ENCODE measurements around the gene GALNT2. TPM values are rescaled to one million over a fixed set of nuclear protein-coding genes. Genes with fewer than 3 reads are reported as not detected.

The GALNT2 gene
- total and polyA plus RNA-seq, 7 donors, result 8.4 to 43.8 (median 37.1) TPM

- Histone ChIP-seq H3K36me3 (no peaks in the 10 kb centered on the region), H3K4me1 (peaks cover 0 to 44% (median 29%) of the 10 kb centered on the region in 4 donors), H3K9me3 (no peaks in the 10 kb centered on the region), H3K27me3 (no peaks in the 10 kb centered on the region), H3K4me3 (no peak overlapping the region), H3K27ac (peak overlapping the region; percentile 40 to 58 (median 43))
- TF ChIP-seq EP300 (IDR thresholded peaks at IDR 0.05) (no peak), CTCF (IDR thresholded peaks at IDR 0.05) (no peak), POLR2A (IDR thresholded peaks at IDR 0.05) (no peak), POLR2AphosphoS5 (IDR thresholded peaks at IDR 0.05) (no peak)
- 87 to 90% methylated on average over 15 of the region's 15 CpGs for WGBS, 2 donors
- no peak for DNase-seq
- intact Hi-C loops (cut with DNase I), result no loop called here
These were observed 47.2 kb downstream of the GALNT2 start for GRCh38 chr1:230114237-230114651.

GRCh38 chr1:230117694-230118093, 50.7 kb downstream of the GALNT2 start:
- H3K27ac ChIP-seq, result no peak overlapping the region
- no peak for DNase-seq

GRCh38 chr1:230119340-230119739, 52.3 kb downstream of the GALNT2 start:
- DNase-seq, result no peak
- TF ChIP-seq POLR2A (IDR thresholded peaks at IDR 0.05) (no peak), POLR2AphosphoS5 (IDR thresholded peaks at IDR 0.05) (no peak), EP300 (IDR thresholded peaks at IDR 0.05) (no peak), CTCF (IDR thresholded peaks at IDR 0.05) (no peak)
- peaks cover 0 to 6% (median 2%) of the 10 kb centered on the region in 4 donors for H3K4me1 ChIP-seq
- no peak overlapping the region for H3K4me3 ChIP-seq
- no peaks in the 10 kb centered on the region for H3K36me3 ChIP-seq
- intact Hi-C loops (cut with DNase I), result no loop called here
- H3K9me3 ChIP-seq, result no peaks in the 10 kb centered on the region
- WGBS, 2 donors, result 76 to 87% methylated on average over 6 of the region's 6 CpGs
- no peak overlapping the region for H3K27ac ChIP-seq
- H3K27me3 ChIP-seq, result no peaks in the 10 kb centered on the region

More at GRCh38 chr1:230117694-230118093, 50.7 kb downstream of the GALNT2 start:
- Histone ChIP-seq H3K36me3 (no peaks in the 10 kb centered on the region), H3K4me1 (peaks cover 0 to 9% (median 4%) of the 10 kb centered on the region in 4 donors), H3K9me3 (no peaks in the 10 kb centered on the region), H3K27me3 (no peaks in the 10 kb centered on the region), H3K4me3 (no peak overlapping the region)
- intact Hi-C loops (cut with DNase I), result no loop called here
- TF ChIP-seq EP300 (IDR thresholded peaks at IDR 0.05), result no peak
- no peak for TF ChIP-seq POLR2A (IDR thresholded peaks at IDR 0.05)
- no peak for TF ChIP-seq POLR2AphosphoS5 (IDR thresholded peaks at IDR 0.05)
- TF ChIP-seq CTCF (IDR thresholded peaks at IDR 0.05), result no peak
- WGBS, 2 donors, result 84 to 96% methylated on average over 6 of the region's 6 CpGs

GRCh38 chr1:230120289-230120920, 53.4 kb downstream of the GALNT2 start:
- Histone ChIP-seq H3K4me3 (no peak overlapping the region), H3K4me1 (peaks cover 0 to 16% (median 13%) of the 10 kb centered on the region in 4 donors), H3K36me3 (no peaks in the 10 kb centered on the region), H3K9me3 (no peaks in the 10 kb centered on the region), H3K27ac (no peak overlapping the region), H3K27me3 (no peaks in the 10 kb centered on the region)
- DNase-seq, result no peak
- 93 to 94% methylated on average over 14 of the region's 14 CpGs for WGBS, 2 donors
- TF ChIP-seq POLR2A (IDR thresholded peaks at IDR 0.05), result no peak
- TF ChIP-seq EP300 (IDR thresholded peaks at IDR 0.05), result no peak
- no peak for TF ChIP-seq CTCF (IDR thresholded peaks at IDR 0.05)
- TF ChIP-seq POLR2AphosphoS5 (IDR thresholded peaks at IDR 0.05), result no peak
- intact Hi-C loops (cut with DNase I), result no loop called here
